Epithelial cell of proximal tubule (primary cell): Measurements from ENCODE around the gene IQCH. TPM values are rescaled to one million over a fixed set of nuclear protein-coding genes. Genes with fewer than 3 reads are reported as not detected.

Experiments
- DNase-seq: peaks from one replicate; pipeline ENCODE4 v3.0.0-alpha.2; 2011; ENCODE audit warnings: low read depth
- H3K4me3 ChIP-seq: 2 replicates; pipeline ENCODE4 v1.5.1; 2011; ENCODE audit warnings: low read depth, mild to moderate bottlenecking, low read length
- CTCF ChIP-seq: conservative IDR thresholded peaks from 2 replicates; pipeline ENCODE4 v1.5.1; 2012; ENCODE audit warnings: low read depth, mild to moderate bottlenecking, low read length
- total RNA-seq: library from RNA; depleted of rRNA; stranded (reverse); fragments of >200 nt; gene quantifications from 2 replicates; pipeline ENCODE4 v1.2.3, GENCODE V29; 2015

Gene IQCH
- total RNA-seq, 1 donor from 2014 or later = 0.92 TPM

GRCh38 chr15:67228286-67228685 lies 26.3 kb upstream of the IQCH start:
- no peak overlapping the region for H3K4me3 ChIP-seq
- no peak for TF ChIP-seq CTCF
- DNase-seq = no peak

- TF ChIP-seq CTCF = no peak
- no peak overlapping the region for H3K4me3 ChIP-seq
- DNase-seq = no peak
Measured at GRCh38 chr15:67230504-67230903, 24.1 kb upstream of the IQCH start.

GRCh38 chr15:67232591-67232990 lies 22.0 kb upstream of the IQCH start:
- DNase-seq = no peak

GRCh38 chr15:67240235-67241131 lies 14.1 kb upstream of the IQCH start:
- no peak for DNase-seq
- TF ChIP-seq CTCF = peak; percentile 62
- H3K4me3 ChIP-seq = no peak overlapping the region

More at GRCh38 chr15:67232591-67232990, 22.0 kb upstream of the IQCH start:
- TF ChIP-seq CTCF = no peak
- H3K4me3 ChIP-seq = no peak overlapping the region

- no peak for DNase-seq
- H3K4me3 ChIP-seq = no peak overlapping the region
- TF ChIP-seq CTCF = no peak
Measured at GRCh38 chr15:67241132-67241855, 13.3 kb upstream of the IQCH start.

- H3K4me3 ChIP-seq = no peak overlapping the region
- TF ChIP-seq CTCF = no peak
- DNase-seq = no peak
Measured at GRCh38 chr15:67242708-67243111, 11.9 kb upstream of the IQCH start.
